HEK293T (cell line): ENCODE data around the gene PMIS2.

Experiments
- ARNT ChIP-seq: fragments of 450-650 bp; IDR thresholded peaks from 2 replicates; pipeline ENCODE4 v1.6.1; 2017; ENCODE audit warnings: mild to moderate bottlenecking
- BHLHE40 ChIP-seq: fragments of 450-650 bp; IDR thresholded peaks from 2 replicates; pipeline ENCODE4 v1.6.1; 2016; ENCODE audit warnings: mild to moderate bottlenecking, moderate library complexity, borderline replicate concordance
- CTBP1 ChIP-seq: fragments of 450-650 bp; IDR thresholded peaks from 2 replicates; pipeline ENCODE4 v1.6.1; 2016; ENCODE audit warnings: borderline replicate concordance
- ELF4 ChIP-seq: fragments of 450-650 bp; IDR thresholded peaks from 2 replicates; pipeline ENCODE4 v1.6.1; 2017; ENCODE audit warnings: antibody characterized with exemption
- FOXA1 ChIP-seq: fragments of 450-650 bp; IDR thresholded peaks from 2 replicates; pipeline ENCODE4 v1.6.1; 2016; ENCODE audit warnings: mild to moderate bottlenecking
- FOXM1 ChIP-seq: fragments of 450-650 bp; IDR thresholded peaks from 2 replicates; pipeline ENCODE4 v1.6.1; 2017; ENCODE audit warnings: mild to moderate bottlenecking, borderline replicate concordance
- HDGF ChIP-seq: fragments of 450-650 bp; IDR thresholded peaks from 2 replicates; pipeline ENCODE4 v1.6.1; 2017; ENCODE audit warnings: antibody characterized with exemption, borderline replicate concordance
- NFRKB ChIP-seq: fragments of 450-650 bp; IDR thresholded peaks from 2 replicates; pipeline ENCODE4 v1.6.1; 2016; ENCODE audit warnings: mild to moderate bottlenecking, moderate library complexity
- SP1 ChIP-seq: fragments of 450-650 bp; IDR thresholded peaks from 2 replicates; pipeline ENCODE4 v1.6.1; 2017
- SUZ12 ChIP-seq: fragments of 450-650 bp; IDR thresholded peaks from 2 replicates; pipeline ENCODE4 v1.6.1; 2016; ENCODE audit warnings: mild to moderate bottlenecking
- TARDBP ChIP-seq: fragments of 450-650 bp; IDR thresholded peaks from 2 replicates; pipeline ENCODE4 v1.6.1; 2016
- ZNF384 ChIP-seq: fragments of 450-650 bp; IDR thresholded peaks from 2 replicates; pipeline ENCODE4 v1.6.1; 2016
- TF ChIP-seq, protein P1 (sequence below): fragments of 450-650 bp; IDR thresholded peaks from 2 replicates; pipeline ENCODE4 v1.6.1; 2016

DNA sequence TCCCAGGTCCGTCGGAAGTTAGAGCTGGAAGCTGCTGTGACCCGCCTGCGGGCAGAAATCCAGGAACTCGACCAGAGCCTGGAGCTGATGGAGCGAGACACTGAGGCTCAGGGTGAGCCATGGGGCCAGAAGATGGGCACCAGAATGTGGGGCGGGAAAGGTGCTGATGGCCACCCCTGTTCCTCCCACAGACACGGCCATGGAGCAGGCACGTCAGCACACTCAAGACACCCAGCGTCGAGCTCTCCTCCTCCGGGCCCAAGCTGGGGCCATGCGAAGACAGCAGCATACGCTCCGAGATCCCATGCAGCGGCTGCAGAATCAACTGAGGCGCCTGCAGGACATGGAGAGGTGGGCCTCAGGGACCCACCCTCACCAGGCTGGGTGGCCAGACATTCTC, 29.1 kb downstream of the PMIS2 start:
- no peak for TF ChIP-seq ARNT
- TF ChIP-seq CTBP1 = no peak
- no peak for TF ChIP-seq ELF4
- TF ChIP-seq SUZ12 = no peak
- TF ChIP-seq FOXA1 = no peak
- TF ChIP-seq FOXM1 = no peak
- no peak for TF ChIP-seq BHLHE40
- TF ChIP-seq SP1 = no peak
- TF ChIP-seq, protein P1, sequence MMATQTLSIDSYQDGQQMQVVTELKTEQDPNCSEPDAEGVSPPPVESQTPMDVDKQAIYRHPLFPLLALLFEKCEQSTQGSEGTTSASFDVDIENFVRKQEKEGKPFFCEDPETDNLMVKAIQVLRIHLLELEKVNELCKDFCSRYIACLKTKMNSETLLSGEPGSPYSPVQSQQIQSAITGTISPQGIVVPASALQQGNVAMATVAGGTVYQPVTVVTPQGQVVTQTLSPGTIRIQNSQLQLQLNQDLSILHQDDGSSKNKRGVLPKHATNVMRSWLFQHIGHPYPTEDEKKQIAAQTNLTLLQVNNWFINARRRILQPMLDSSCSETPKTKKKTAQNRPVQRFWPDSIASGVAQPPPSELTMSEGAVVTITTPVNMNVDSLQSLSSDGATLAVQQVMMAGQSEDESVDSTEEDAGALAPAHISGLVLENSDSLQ = no peak
- no peak for TF ChIP-seq NFRKB
- TF ChIP-seq TARDBP = no peak
- no peak for TF ChIP-seq ZNF384
- TF ChIP-seq HDGF = no peak
